Caki2 (cell line): Measurements from ENCODE around the gene CEMIP2. TPM values are rescaled to one million over a fixed set of nuclear protein-coding genes. Genes with fewer than 3 reads are reported as not detected.

ENCODE experiments used
- DNase-seq: peaks from one replicate; pipeline ENCODE4 v3.0.0-alpha.2; 2015; ENCODE audit warnings: low read depth
- in situ Hi-C: cut with HindIII; loops from 2 replicates; pipeline ENCODE4 v1.10.0; 2016; ENCODE audit warnings: low sequenced_read_pairs, low pct_unique_long_range_greater_than_20kb, mixed read lengths
- total RNA-seq: library from RNA; depleted of rRNA; stranded (reverse); fragments of >200 nt; shearing (Covaris generic); gene quantifications from 2 replicates; pipeline ENCODE4 v1.2.3, GENCODE V29; 2014; ENCODE audit warnings: low replicate concordance; rRNA removed

The CEMIP2 gene
- total RNA-seq, 1 experiment from 2014 or later, result 43.2 TPM

DNA sequence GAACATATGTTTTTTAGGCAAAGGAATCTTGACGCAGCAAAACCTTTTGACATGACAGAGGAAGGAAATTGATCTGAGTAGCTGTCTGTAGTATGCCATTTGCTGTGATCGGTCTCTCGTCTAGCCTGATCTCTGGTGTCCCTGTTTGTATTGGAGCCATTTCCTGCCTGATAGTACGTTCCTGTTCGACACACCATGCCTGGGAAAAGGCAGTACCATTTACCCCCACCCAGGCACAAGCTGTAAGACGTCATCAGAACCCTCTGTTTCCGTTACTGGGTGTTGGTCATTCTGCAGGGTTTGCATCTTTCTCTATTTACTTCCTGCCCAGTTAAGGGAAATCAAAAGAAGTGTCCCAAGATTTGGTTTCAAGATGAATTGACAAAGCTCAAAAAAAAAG lies 129.7 kb downstream of the CEMIP2 start:
- in situ Hi-C loops, result no loop called here
- DNase-seq, result no peak

DNA sequence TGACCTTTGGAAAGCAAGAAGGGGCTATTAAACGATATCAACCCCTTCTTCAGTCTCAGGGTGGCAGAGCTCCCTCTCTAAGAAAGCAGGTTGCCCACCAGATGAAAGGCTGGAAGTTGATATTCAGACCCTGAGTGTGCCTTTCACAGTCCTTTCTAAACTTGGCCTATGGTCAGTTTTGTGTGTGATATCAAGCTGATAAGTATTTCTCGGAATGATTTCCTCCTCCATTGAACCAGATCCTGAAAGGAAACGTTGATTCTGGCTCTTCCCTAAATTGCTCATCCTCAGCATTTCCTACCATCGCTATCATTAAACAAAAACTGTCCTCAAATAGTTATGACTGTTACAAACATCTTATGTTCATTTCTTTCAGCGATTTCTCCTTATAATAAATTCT lies 130.4 kb downstream of the CEMIP2 start:
- in situ Hi-C loops, result no loop called here
- DNase-seq, result no peak

DNA sequence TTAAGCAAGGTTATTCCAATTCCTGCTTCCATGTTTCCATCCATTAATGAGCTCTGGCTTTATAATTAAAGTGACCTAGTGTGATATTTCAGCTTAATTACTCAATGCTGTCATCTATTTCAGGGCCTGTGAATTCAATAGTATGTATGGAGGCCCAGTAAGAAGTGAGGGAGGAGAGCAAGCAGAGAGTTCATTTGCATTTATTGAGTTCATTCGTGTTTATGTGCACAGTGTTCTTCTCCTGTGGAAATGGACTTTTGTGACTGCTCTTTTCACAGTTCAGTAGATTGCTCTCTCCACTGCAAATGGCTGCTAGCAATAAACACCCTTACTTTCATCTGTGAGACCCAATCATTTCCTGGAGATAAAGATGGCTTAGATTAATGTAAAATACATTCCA lies 130.9 kb downstream of the CEMIP2 start:
- in situ Hi-C loops, result no loop called here
- no peak for DNase-seq

DNA sequence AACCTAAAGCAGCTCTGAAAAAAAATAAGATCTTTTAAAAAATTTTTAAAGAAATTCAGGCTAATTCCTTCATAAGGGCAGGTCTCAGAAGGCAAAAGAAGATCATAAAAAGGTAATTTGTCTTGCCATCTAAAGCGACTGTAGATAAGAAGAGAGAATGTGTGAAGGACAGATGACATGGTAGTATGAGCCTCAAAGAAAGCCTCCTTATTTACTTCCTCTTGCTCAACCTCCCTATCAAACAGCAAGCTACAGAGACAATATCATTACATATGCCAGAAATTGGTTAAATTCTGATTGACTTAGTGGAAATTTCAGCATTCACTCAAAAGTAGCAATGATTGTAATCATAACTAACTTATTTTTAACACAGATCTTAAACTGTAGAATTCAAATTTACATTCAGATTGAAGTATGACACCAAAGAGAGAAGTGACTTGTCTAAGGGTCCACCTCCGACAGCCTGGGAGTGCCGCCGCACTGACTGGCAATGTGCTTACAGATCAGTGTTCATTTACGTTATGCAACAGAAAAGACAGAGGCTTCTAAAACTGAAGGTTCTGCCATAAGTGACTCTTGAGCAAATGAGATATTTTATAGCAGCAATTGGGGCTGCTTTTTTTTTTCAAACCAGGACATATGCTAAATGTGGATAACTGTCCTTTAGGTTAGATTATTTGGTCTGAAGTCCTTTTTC lies 132.0 kb downstream of the CEMIP2 start:
- in situ Hi-C loops, result no loop called here
- no peak for DNase-seq

DNA sequence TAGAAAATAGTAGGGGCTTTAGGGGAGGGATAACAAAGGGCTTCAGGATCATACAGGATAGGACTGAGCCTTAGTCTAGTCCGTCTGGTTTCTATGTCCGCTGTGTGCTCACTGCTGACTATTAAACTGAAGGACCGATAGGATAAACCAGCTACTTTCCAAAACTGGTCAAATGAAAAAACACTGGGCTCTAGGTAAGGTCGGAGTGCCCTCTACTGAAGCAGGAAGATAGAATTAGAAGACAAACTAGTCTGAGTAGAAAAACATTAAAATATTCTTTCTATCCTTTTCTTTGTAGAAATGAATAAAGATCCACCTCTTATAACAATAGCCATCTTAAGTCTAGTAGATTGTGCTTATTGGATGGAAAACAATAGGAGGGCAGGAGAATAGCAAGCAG lies 133.6 kb downstream of the CEMIP2 start:
- peak; percentile 4 for DNase-seq
- in situ Hi-C loops, result no loop called here

Other genes starting within 250 kb of the CEMIP2 start
- 14.6 and 28.0 TPM in 2 replicates for gene ABHD17B, start 142.7 kb upstream of the CEMIP2 start, total RNA-seq
- 9.4 and 12.5 TPM in 2 replicates for gene C9orf85, start 143.1 kb upstream of the CEMIP2 start, total RNA-seq